ENCODE data around the gene CLCN7. TPM values are rescaled to one million over a fixed set of nuclear protein-coding genes. Genes with fewer than 3 reads are reported as not detected.

CLCN7 gene
- total and polyA plus RNA-seq, 2 donors (not counting 3 experiments of a cell fraction or from before 2014, with no cell fraction given): 59.8 to 94.9 TPM

DNA sequence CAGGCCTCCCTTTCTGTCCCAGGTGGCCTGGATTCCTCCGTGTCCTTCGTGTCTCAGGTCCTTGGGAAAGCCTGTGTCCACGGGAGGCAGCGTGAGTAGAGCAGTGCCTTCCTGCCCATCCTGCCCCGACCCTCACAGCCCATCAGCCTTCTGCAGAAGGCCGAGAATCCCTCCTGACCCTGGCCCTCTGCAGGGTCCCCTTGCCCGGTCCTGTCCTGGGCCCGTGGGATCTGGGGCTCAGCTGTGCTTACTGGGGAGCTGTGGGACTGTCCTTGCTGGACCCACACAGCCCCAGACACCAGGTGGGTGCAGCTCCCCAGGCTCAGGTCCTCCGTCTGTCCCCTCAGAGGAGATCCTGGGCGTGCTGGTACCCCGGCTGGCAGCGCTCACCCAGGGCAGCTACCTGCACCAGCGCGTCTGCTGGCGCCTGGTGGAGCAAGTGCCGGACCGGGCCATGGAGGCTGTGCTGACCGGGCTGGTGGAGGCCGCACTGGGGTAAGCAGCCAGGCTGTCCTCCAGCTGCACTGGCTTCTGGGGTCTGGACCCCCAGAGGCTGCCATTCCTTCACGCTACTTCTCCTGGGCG, 22.3 kb upstream of the CLCN7 start:
- H3K9ac ChIP-seq (replicated peaks; ENCODE audit: extremely low read depth, insufficient read depth, low read length): no peak overlapping the region

DNA sequence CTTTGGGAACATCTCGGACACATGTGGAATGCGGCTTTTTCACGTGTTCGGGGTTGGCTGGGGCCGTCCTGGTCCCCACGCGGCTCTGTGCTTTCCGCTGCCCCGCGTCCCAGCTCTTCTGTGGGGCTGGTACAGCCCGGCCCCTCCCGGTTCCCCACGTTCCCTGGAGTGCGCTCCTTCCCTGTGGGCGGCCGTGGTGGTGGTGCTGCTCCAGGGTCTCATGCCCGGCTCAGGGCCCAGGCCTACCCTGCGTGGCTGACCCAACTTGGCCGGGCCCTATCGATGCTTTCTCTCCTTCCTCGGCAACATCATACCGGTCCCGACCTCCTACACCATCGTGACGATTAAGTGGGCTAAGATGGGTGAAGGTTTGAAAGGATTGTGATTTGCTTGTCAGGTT, 21.6 kb upstream of the CLCN7 start:
- H3K27ac ChIP-seq (ENCODE audit: insufficient read depth, low read depth, low read length): no peak overlapping the region
- H3K27me3 ChIP-seq (ENCODE audit: control insufficient read depth in 2 of 2, insufficient read depth in 2 of 2, low read length in 2 of 2): no peaks in the 10 kb centered on the region
- peaks cover 15% of the 10 kb centered on the region for H3K4me1 ChIP-seq (ENCODE audit: control insufficient read depth, extremely low read depth, insufficient read depth, low read length)
- no peak overlapping the region for H3K4me3 ChIP-seq (replicated peaks in 1 of 3; ENCODE audit: insufficient read depth in 1 of 3, low read depth in 1 of 3, low read length in 3 of 3)
- no peak for TF ChIP-seq GATA2 (IDR thresholded peaks at IDR 0.05; ENCODE audit: insufficient read depth, insufficient read length, low read depth, low read length)
- TF ChIP-seq POLR2AphosphoS5 (IDR thresholded peaks at IDR 0.05; ENCODE audit: insufficient read depth, low read depth, low read length): no peak
- TF ChIP-seq, protein P1, sequence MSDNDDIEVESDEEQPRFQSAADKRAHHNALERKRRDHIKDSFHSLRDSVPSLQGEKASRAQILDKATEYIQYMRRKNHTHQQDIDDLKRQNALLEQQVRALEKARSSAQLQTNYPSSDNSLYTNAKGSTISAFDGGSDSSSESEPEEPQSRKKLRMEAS (IDR thresholded peaks at IDR 0.05; ENCODE audit: insufficient read depth, insufficient read length): no peak
- no peak for TF ChIP-seq POLR2A (IDR thresholded peaks at IDR 0.05; ENCODE audit: low read depth, low read length)
- BruUV-seq (replicated peaks): no TSS peak
- intact Hi-C loops (cut with micrococcal nuclease) (no loop called here), dilution Hi-C loops (cut with MboI; ENCODE audit: extremely low pct_ligation_motif_present, low sequenced_read_pairs) (no loop called here)
- no peaks in the 10 kb centered on the region for H3K9me3 ChIP-seq (replicated peaks; ENCODE audit: control insufficient read depth, insufficient read depth, low read length)
- H3K9me1 ChIP-seq (replicated peaks; ENCODE audit: control insufficient read depth, extremely low read depth, insufficient read depth, low read length): no peaks in the 10 kb centered on the region
- POLR2A ChIA-PET: no interaction called here
- no peak overlapping the region for H2AFZ ChIP-seq (ENCODE audit: low read depth, low read length)
- H3K79me2 ChIP-seq (ENCODE audit: control insufficient read depth, insufficient read depth, low read length): peaks cover 19% of the 10 kb centered on the region
- FAIRE-seq (no peak), DNase-seq (ENCODE audit: low read depth, low spot score) (no peak)
- CTCF ChIA-PET: no interaction called here
- H3K9ac ChIP-seq (replicated peaks; ENCODE audit: extremely low read depth, insufficient read depth, low read length): no peak overlapping the region
- H3K4me2 ChIP-seq (ENCODE audit: insufficient read depth, low read length): no peak overlapping the region
- peaks cover 3 to 23% of the 10 kb centered on the region in 2 experiments for H3K36me3 ChIP-seq (ENCODE audit: control insufficient read depth in 2 of 2, extremely low read depth in 1 of 2, insufficient read depth in 2 of 2, low read length in 2 of 2)
- no peaks in the 10 kb centered on the region for H4K20me1 ChIP-seq (replicated peaks; ENCODE audit: control insufficient read depth, extremely low read depth, insufficient read depth, low read length)

More for the DNA sequence above, 22.3 kb upstream of the CLCN7 start:
- dilution Hi-C loops (cut with MboI; ENCODE audit: extremely low pct_ligation_motif_present, low sequenced_read_pairs) (no loop called here), intact Hi-C loops (cut with micrococcal nuclease) (no loop called here)
- Histone ChIP-seq H4K20me1 (replicated peaks; ENCODE audit: control insufficient read depth, extremely low read depth, insufficient read depth, low read length) (no peaks in the 10 kb centered on the region), H3K36me3 (ENCODE audit: control insufficient read depth in 2 of 2, extremely low read depth in 1 of 2, insufficient read depth in 2 of 2, low read length in 2 of 2) (peaks cover 6 to 30% of the 10 kb centered on the region in 2 experiments), H3K79me2 (ENCODE audit: control insufficient read depth, insufficient read depth, low read length) (peaks cover 19% of the 10 kb centered on the region), H3K4me2 (ENCODE audit: insufficient read depth, low read length) (no peak overlapping the region), H2AFZ (ENCODE audit: low read depth, low read length) (no peak overlapping the region), H3K9me3 (replicated peaks; ENCODE audit: control insufficient read depth, insufficient read depth, low read length) (no peaks in the 10 kb centered on the region), H3K4me1 (ENCODE audit: control insufficient read depth, extremely low read depth, insufficient read depth, low read length) (peaks cover 15% of the 10 kb centered on the region), H3K9me1 (replicated peaks; ENCODE audit: control insufficient read depth, extremely low read depth, insufficient read depth, low read length) (no peaks in the 10 kb centered on the region), H3K4me3 (replicated peaks in 1 of 3; ENCODE audit: insufficient read depth in 1 of 3, low read depth in 1 of 3, low read length in 3 of 3) (no peak overlapping the region), H3K27ac (ENCODE audit: insufficient read depth, low read depth, low read length) (no peak overlapping the region), H3K27me3 (ENCODE audit: control insufficient read depth in 2 of 2, insufficient read depth in 2 of 2, low read length in 2 of 2) (no peaks in the 10 kb centered on the region)
- FAIRE-seq (no peak), DNase-seq (ENCODE audit: low read depth, low spot score) (no peak)
- no TSS peak for BruUV-seq (replicated peaks)
- ChIA-PET CTCF (interaction anchor here (1.3 kb wide), 1 partner anchor 46 kb away, joined by 3 read pairs; no protein-coding TSS in a partner anchor), POLR2A (no interaction called here)
- TF ChIP-seq POLR2AphosphoS5 (IDR thresholded peaks at IDR 0.05; ENCODE audit: insufficient read depth, low read depth, low read length) (no peak), POLR2A (IDR thresholded peaks at IDR 0.05; ENCODE audit: low read depth, low read length) (no peak)
